Ramos (cell line): ENCODE results near the gene OR2A5.
"Not testable (repeated sequence)": the region's sequence is repeated elsewhere in the genome, so short reads cannot be mapped to it uniquely, and the experiment has no call there.

Experiments used
- in situ Hi-C: fragments of 300-500 bp; cut with MboI; formaldehyde crosslinking; loops from one replicate; pipeline ENCODE4 v1.14.3; 2022; ENCODE audit warnings: low sequenced_read_pairs; ENCODE audit not compliant: unreplicated experiment

Gene OR2A5

DNA sequence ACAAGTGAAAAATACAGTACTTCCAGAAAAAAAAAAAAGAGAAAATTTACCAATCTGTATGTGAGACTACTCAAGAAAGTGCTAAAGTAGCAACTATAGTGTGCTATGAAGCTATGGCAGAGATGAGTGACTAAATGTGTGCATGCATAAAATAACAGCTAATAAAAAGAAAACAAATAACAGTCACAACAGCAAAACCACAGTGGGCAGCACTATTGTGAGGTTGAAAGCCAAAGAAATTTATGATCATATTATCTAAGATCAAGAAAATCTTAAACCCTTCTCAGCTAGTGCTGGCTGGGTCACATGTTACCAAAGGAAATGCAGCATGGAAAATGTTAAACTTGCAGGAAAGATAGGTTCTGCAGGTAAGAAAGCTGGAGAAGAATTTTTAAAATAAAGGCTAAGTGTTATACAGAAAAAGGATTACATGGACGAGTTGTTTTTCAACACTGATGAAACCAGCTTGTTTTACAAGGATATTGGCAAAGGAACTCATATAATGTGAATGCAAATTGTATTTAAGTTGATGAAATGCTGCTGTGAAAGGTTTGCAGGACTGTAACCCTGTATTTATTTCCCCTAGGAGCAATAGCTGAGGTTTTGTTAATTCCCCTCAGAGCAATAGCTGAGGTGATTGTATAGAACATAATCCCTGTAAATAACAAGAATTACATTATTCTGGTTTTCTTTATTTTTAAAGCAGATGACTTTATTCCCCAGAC is 15.6 kb upstream of the OR2A5 start:
- in situ Hi-C loops, result no loop called here

DNA sequence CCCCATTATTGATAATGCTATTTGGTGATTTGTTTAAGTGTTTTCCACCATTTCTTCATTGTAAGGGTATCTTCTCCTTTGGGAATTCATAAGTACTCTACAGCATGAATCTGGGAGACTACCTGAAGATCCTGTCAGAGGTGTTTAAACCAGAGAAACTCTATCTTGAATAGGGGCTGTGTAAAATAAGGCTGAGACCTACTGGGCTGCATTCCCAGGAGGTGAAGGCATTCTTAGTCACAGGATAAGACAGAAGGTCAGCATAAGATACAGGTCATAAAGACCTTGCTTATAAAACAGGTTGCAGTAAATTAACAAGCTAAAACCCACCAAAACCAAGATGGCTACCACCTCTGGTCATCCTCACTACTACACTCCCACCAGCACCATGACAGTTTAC is 13.4 kb upstream of the OR2A5 start:
- in situ Hi-C loops, result no loop called here

DNA sequence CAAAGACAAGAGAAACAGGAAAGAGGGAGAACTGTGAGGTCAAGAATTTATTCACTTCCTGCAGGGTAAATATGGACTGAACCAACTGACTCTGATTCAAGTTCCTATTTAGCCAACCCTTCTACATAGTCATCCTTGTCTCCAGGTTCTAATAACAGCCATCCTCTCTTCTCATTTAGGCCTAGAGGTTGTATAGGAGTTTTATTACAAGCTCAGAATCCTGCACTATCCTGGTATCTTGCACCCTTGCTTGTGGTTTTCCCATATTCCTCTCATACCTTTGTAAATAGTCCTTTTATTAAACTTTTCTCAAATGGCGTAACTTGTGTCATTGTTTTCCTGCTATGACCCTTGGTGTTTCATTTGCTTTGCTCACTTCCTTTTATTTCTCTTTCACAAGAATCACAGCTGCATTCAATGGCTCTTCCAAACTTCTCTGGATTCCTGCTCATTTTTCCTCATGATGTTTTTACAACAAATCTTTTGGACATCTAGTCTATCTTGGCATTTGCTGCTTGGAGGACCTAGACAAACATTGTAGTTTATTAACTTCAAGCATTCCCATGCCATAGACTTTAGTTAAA is 12.4 kb upstream of the OR2A5 start:
- in situ Hi-C loops, result no loop called here

DNA sequence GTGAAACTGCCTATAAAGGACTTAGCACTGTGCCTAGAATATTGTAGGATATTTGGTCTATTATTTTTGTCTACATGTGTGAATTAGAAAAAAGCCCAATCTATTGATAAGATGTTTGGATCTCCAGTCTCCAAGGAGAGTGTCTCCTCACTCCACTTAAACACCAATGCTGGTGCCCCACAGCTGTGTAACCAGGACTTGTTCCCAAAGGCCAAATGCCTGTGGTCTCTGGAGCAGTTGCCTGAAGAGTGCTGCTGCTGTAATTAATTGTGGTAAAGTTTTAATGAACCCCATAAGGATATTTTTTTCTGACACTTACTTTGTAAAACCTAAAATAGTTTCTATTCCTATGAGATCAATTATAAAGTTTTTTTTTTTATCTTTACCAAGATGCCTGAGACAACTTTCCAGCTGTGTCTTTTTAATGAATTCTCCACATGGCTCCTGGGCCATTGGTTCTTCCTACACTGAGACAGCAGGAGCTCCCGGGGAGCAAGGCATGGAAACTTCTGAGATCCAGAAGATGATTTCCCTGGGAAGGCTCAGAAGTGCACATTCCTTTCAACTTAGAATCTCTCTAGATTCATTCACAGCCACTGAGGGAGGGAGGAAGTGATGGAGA is 11.2 kb upstream of the OR2A5 start:
- in situ Hi-C loops, result no loop called here

DNA sequence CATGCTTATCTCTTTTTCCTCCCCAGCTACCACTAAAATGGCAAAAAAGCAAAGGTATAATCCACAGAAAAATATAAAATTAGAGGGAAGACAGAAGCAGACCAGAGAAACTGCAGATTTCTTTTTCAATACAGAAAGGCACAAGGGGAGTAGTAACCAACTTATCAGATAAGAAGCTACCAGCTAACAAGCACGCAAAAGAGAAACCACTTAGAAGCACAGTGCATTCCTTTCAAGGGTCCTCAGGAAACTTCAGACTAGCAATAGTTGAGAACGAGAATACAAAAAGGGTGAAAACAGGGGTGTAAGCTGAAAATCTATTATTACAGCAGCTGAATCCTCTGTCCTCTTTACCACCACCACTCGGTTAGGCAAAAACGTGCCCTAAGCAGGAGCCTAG is 9.9 kb upstream of the OR2A5 start:
- in situ Hi-C loops, result no loop called here

DNA sequence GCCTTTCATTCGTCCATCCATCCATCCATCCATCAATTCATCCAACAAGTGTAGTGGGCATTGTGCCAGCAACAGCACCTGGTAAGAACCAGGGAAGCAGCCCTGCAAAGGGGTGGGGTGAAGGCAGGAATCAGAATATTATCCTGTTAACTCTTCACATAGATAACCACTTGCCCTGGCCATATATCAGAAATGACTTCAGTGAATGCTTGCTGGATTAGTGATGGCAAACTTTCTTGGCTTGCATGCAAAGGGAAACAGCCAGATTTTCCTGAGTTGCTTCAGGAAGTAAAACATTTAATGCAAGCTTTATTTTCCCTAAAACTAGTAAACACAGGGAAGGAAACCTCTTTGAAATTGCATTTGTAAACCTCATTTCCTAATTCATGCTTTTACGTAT is 743 bp downstream of the OR2A5 start:
- in situ Hi-C loops, result no loop called here

DNA sequence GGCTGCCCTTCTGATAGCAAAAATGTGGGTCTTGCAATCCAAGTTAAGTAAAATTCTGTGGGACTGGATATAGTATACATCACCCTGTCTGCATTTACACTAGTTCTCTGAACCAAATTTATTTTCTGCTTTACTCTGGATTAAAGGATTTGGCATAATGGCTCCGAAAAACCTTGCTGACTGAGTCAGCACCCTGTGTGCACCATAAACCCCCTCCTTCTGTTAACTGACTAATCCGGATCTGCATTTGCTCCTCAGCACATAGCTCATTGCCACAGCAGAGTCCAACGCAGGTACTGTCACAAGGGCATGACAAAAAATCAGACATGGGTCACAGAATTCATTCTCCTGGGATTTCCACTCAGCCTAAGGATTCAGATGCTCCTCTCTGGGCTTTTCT is 1.3 kb downstream of the OR2A5 start:
- in situ Hi-C loops, result no loop called here

DNA sequence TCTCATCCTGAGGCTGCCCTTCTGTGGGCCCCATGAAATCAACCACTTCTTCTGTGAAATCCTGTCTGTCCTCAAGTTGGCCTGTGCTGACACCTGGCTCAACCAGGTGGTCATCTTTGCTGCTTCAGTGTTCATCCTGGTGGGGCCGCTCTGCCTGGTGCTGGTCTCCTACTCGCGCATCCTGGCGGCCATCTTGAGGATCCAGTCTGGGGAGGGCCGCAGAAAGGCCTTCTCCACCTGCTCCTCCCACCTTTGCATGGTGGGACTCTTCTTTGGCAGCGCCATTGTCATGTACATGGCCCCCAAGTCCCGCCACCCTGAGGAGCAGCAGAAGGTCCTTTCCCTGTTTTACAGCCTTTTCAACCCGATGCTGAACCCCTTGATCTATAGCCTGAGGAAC is 2.1 kb downstream of the OR2A5 start:
- in situ Hi-C loops, result not testable (repeated sequence)

DNA sequence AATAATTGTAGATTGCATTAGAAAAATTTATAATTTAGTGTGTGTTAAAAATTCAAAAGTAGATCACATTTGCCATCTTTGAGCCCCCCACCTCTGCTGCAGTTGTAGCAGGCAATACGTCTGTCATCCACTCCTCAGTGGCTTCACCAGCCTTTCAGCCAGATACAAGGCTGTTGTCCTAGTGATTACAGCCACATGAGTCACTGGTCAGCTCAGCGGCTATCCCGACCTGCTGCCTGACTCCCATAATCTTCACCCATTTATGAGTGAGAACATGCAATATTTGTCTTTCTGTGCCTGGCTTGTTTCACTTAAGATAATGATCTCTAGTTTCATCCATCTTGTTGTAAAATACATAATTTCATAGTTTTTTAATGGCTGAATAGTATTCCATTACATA is 9.2 kb downstream of the OR2A5 start:
- in situ Hi-C loops, result no loop called here

DNA sequence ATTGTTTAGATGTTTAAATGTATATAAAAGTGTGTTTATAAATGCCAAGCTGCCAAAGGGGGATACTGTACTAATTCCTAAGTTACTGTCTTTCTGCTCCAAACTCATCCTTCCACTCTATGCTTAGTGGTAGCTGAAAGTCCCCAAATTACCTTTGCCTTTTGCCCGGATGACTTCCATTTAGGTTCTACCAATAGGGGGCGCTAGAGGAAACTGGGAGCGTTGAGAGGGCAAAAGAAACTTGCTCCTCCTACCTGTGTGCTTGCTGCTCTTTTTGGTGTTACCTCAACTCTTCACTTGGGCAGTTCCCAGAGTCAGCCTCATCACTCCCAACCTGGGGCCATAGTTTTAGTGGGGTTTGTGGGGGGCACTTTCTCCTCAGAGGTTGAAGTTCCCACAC is 15.0 kb downstream of the OR2A5 start:
- in situ Hi-C loops, result no loop called here

DNA sequence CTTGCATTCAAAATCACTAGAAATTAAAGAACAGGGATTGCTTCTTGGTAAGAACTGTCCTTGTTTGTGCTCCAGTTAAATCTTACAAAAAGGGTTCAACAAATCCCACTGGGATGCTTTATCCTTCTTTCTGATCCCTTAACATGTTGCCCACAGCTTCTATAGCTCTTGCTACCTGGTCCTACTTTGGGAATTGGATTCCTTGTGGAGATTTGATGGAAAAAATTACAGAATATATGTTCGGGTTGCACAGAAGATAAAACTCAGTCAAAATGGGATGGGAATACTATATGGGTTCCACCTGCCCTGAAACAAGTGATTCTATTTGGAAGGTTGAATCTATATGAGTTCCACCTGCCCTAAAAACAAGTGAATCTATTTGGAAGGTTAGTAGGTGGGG is 20.8 kb downstream of the OR2A5 start, which contains the start of gene OR2A25:
OR2A25 (plus strand) TSS at position 301 of the 400 bp plus-strand sequence. CDS start 4,409 bp downstream, outside the sequence.
- in situ Hi-C loops, result no loop called here

DNA sequence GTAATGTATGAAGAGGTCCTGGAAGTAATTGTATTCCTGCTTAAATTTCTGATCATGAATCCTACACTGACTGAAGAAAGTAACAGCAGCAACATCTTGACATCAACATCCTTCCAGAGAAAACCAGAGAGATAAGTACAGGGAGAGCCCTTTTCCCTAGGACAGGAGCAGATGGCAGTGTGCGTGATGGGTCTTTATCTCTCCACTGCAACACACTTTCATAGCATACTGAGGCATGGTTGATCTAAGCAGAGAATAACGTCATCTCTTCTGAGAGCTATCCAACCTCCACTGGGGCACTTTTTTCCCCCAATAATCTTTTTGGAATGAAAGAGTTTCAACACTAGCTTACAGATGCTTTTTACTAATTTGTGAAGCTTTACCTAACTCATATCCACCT is 21.2 kb downstream of the OR2A5 start:
- in situ Hi-C loops, result no loop called here

DNA sequence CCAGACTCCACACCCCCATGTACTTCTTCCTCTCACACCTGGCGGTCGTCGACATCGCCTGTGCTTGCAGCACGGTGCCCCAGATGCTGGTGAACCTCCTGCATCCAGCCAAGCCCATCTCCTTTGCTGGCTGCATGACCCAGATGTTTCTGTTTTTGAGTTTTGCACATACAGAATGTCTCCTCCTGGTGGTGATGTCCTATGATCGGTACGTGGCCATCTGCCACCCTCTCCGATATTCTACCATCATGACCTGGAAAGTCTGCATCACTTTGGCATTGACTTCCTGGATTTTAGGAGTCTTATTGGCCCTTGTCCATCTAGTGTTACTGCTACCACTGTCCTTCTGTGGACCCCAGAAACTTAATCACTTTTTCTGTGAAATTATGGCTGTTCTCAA is 25.6 kb downstream of the OR2A5 start:
- in situ Hi-C loops, result no loop called here

DNA sequence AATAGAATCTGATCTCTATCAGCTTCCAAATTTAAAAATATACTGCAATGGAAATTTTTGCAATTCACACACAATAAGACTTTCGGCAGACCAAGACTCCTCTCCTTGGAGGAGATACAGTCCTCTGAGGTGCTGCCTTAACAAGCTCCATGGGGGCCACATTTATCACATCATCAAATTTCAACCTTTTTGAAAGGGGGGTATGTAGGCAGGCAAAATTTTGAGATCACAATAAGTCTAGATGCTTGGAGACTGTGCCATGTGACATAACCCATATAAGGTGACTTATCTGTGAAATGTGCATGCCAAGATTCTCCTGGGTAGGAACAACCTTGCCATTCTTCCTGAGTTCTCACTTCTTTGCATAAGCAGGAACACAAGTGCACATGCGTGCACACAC is 37.2 kb downstream of the OR2A5 start, which contains the start of gene OR2A12:
OR2A12 (plus strand) TSS at position 301 of the 400 bp plus-strand sequence. CDS start 8,830 bp downstream, outside the sequence.
- in situ Hi-C loops, result no loop called here

DNA sequence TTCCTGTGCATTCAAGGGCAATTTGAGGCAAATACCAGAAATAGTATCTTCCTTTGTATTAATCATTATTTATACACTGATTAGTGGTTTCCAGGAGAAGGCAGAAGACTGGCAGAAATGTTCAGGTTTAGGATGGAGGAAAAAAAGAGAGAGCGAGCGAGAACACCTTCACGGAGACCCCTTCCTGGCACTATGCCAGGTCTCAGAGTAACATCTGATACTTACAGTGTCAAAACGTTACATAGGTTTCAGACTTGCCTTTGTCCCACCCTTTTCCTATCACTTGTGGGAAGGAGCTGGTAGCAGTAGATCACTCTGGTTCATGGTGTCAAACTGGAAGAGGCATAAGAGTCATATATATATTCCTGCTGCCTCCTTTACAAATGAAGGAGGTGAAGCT is 38.0 kb downstream of the OR2A5 start:
- in situ Hi-C loops, result no loop called here

DNA sequence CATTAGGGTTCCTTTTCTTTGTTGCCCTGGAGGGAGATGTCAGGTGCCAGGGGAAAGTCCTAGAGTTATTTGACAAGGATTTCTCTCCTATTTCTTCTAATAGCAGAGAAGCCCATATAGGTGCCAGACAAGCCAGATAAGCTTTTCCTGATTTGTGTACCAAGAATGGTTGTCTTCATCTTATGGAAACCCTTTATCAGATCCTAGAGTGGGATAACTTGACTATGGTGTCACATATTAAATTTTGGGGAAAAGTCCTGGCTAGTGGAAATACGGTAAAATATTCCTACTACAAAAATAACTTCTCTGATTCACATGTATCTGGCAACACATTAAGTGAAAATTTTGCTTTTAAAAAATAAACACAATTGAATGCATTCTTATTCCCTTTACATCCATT is 38.5 kb downstream of the OR2A5 start:
- in situ Hi-C loops, result no loop called here

DNA sequence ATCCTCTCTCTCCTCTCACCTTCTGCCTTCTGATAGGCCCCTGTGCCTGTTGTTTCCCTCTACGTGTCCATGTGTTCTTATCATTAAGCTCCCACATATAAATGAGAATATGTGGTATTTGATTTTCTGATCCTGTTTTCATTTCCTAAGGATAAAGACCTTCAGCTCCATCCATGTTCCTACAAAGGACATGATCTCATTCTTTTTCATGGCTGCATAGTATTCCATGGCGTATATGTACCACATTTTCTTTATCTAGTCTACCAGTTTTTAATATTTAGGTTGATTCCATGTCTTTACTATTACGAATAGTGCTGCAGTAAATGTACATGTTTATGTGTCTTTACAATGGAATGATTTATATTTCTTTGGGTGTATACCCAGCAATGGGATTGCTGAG is 41.9 kb downstream of the OR2A5 start:
- in situ Hi-C loops, result no loop called here

DNA sequence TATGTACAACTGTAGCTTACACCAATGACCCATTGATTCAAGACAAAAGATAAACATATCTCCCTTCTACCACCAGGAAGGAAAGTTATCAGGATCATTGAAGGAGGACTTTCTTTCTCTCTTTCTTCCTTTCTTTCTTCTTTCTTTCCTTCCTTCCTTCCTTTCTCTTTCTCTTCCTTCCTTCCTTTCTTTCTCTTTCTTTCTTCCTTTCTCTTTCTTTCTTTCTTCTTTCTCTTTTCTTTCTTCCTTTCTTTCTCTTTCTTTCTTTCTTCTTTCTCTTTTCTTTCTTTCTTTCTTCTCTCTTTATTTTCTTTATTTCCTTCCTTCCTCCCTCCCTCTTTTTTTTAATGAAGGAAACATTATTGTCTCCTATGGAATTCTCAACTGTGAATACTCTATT is 50.0 kb downstream of the OR2A5 start:
- in situ Hi-C loops, result no loop called here

DNA sequence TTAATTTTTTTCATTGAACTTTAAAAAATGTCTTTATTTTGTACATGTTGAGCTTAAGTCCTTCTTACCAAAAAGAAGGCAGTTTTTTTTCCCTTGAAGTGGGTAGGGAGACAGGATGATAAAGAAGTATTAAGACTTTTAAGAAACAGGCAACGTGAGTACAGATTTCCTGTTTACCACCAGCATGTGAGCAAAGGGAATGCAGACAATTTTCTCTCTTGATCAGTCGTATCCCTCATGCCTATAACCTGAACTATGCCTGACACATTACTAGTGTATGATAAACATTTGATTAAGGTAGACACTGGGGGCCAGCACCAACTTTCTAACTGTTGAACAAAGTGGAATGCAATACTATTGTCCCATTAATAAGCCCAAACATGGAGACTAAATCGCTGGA is 51.9 kb downstream of the OR2A5 start:
- in situ Hi-C loops, result no loop called here

DNA sequence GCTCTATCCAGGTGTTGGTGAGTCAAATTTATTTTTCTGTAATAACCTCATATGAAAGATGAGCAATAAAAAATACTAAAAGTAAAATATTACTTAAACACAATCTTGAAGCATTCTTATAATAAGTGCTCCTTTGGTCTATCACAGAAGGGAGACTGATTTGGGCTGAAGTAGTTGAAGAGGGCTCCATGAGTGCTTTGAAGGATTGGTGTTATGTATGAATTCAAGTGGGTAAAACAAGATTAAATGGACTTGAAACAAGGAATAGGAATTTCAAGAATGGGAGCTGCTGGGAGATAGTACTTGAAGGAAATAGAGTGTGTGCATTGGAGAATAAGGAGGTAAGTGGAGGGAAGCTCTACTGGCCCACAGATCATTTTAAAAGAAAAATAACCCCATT is 53.3 kb downstream of the OR2A5 start:
- in situ Hi-C loops, result no loop called here

DNA sequence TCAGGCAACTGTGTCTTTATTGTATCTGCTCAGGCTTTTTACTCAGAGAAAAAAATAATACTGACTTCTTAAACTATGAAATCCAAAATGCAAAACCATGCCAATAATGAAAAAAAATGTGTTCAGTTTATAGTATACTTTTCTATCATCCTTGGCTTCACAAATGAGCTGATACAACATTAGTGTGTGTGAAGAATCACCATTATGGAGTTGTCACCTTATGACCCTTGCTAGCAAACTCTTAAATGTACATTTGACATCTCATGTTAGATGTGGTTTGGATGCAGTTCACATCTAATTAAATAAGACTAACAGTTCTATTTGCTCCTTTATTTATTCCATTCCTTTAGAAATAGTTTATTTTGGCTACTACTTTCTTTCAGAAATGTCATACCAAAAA is 56.5 kb downstream of the OR2A5 start:
- in situ Hi-C loops, result no loop called here
